K562 (cell line): ENCODE results near the gene GRIPAP1. TPM values are rescaled to one million over a fixed set of nuclear protein-coding genes. Genes with fewer than 3 reads are reported as not detected.
A peak's percentile ranks its signal among the peaks of the same experiment; 100 is the strongest.

Experiments used
- AFF1 ChIP-seq, 2 experiments: fragments of 450-650 bp; IDR thresholded peaks; 2 replicates each; pipeline ENCODE4 v1.6.1; 2018; ENCODE audit warnings: mild to moderate bottlenecking in 2 of 2, low read depth in 1 of 2; ENCODE audit not compliant: partially characterized antibody in 2 of 2
- ATF6 ChIP-seq: sonication (generic); formaldehyde crosslinking; IDR thresholded peaks from 2 replicates; pipeline ENCODE4 v1.4.0; 2020; ENCODE audit warnings: mild to moderate bottlenecking, missing genetic modification reagents
- CCAR2 ChIP-seq: fragments of 200-400 bp; formaldehyde crosslinking; IDR thresholded peaks from 2 replicates; pipeline ENCODE4 v1.6.1; 2017; ENCODE audit warnings: mild to moderate bottlenecking, low read depth, low read length
- EZH2 ChIP-seq: IDR thresholded peaks from 2 replicates; pipeline ENCODE4 v1.6.1; 2012; ENCODE audit warnings: low read depth, mild to moderate bottlenecking, inconsistent platforms, low read length, borderline replicate concordance
- POLR2A ChIP-seq: fragments of 450-650 bp; conservative IDR thresholded peaks from 2 replicates; pipeline ENCODE4 v1.6.1; 2016
- RBFOX2 ChIP-seq: fragments of 200-400 bp; formaldehyde crosslinking; IDR thresholded peaks from 2 replicates; pipeline ENCODE4 v1.6.1; 2017; ENCODE audit warnings: low read depth, mild to moderate bottlenecking, low read length, moderate library complexity
- THRA ChIP-seq: fragments of 450-650 bp; IDR thresholded peaks from 2 replicates; pipeline ENCODE4 v1.6.1; 2017; ENCODE audit warnings: mild to moderate bottlenecking, moderate library complexity
- THRB ChIP-seq: fragments of 450-650 bp; formaldehyde crosslinking; conservative IDR thresholded peaks from 2 replicates; pipeline ENCODE4 v1.4.0; 2022; ENCODE audit warnings: mild to moderate bottlenecking, missing genetic modification characterization
- ZBTB43 ChIP-seq: sonication (generic); formaldehyde crosslinking; IDR thresholded peaks from 2 replicates; pipeline ENCODE4 v1.8.0; 2023; ENCODE audit warnings: mild to moderate bottlenecking, missing genetic modification reagents
- ZHX1 ChIP-seq: fragments of 150-350 bp; conservative IDR thresholded peaks from 2 replicates; pipeline ENCODE4 v1.6.1; 2014; ENCODE audit warnings: low read length
- ZNF639 ChIP-seq, 2 experiments: fragments of 200-800 bp in 1 of 2; sonication (Bioruptor generic) in 1 of 2; sonication (generic) in 1 of 2; formaldehyde crosslinking in 1 of 2; IDR thresholded peaks in 1 of 2; conservative IDR thresholded peaks in 1 of 2; 2 replicates each; pipeline versions ENCODE4 v1.5.0 to v1.6.1; 2016 to 2020; ENCODE audit warnings: missing compliant biosample characterization in 1 of 2, missing genetic modification characterization in 1 of 2, missing genetic modification reagents in 1 of 2
- polyA plus RNA-seq, 8 experiments: library from polyadenylated mRNA; depleted of rRNA in 4 of 8; stranded (reverse) in 5 of 8; unstranded in 3 of 8; fragments of >200 nt; fragmentation: Nextera tagmentation in 2 of 8; fragmentation: Illumina TruSeq in 1 of 8; extraction: Ambion mirVana in 2 of 8; extraction: Trizol in 1 of 8; gene quantifications; 2 replicates each; pipeline versions ENCODE4 v1.2.1 to v1.2.3, GENCODE V29; 2011 to 2014; ENCODE audit warnings: inconsistent platforms in 1 of 8, missing spikeins in 1 of 8
- total RNA-seq, 7 experiments: library from RNA; depleted of rRNA in 6 of 7; stranded (reverse); fragments of >200 nt in 6 of 7; fragmentation: Illumina TruSeq in 2 of 7; extraction: Trizol in 2 of 7; gene quantifications; 2 replicates each; pipeline versions ENCODE4 v1.2.1 to v1.2.3, GENCODE V29; 2011 to 2021; ENCODE audit warnings: low replicate concordance in 1 of 7

The GRIPAP1 gene
- total and polyA plus RNA-seq, 9 of the 15 experiments (the other 6 are each of a cell fraction or from before 2014, with no cell fraction given): 4.1 to 41.6 (median 24.0) TPM

GRCh38 chrX:48957477-48957826 is 44.6 kb downstream of the GRIPAP1 start, which contains the start of gene OTUD5 (continued):
- no peak for TF ChIP-seq ATF6 (CRISPR knock-in tag)
- TF ChIP-seq POLR2A: peak; percentile 44; the same call in 1 of the 2 replicates
- peak in 1 of 2 experiments; percentile 62; a peak in 1 of 4 replicates for TF ChIP-seq ZNF639 (CRISPR knock-in tag; conservative IDR thresholded peaks at IDR 0.05 in 1 of 2, IDR thresholded peaks at IDR 0.05 in 1 of 2)
- TF ChIP-seq AFF1 (IDR thresholded peaks at IDR 0.05; ENCODE audit: low read depth in 1 of 2, partially characterized antibody in 2 of 2): peak in 1 of 2 experiments; percentile 54
- TF ChIP-seq THRA: no peak
- no peak for TF ChIP-seq ZBTB43 (CRISPR knock-in tag)
- no peak for TF ChIP-seq CCAR2
- no peak for TF ChIP-seq THRB (CRISPR knock-in tag)
- TF ChIP-seq ZHX1: no peak
- TF ChIP-seq EZH2: no peak
- peak; percentile 89 for TF ChIP-seq RBFOX2
